ENCODE data around the gene OR14I1. TPM values are rescaled to one million over a fixed set of nuclear protein-coding genes. Genes with fewer than 3 reads are reported as not detected.

OR14I1 gene
- total RNA-seq, 4 donors from 2014 or later: not detected

DNA sequence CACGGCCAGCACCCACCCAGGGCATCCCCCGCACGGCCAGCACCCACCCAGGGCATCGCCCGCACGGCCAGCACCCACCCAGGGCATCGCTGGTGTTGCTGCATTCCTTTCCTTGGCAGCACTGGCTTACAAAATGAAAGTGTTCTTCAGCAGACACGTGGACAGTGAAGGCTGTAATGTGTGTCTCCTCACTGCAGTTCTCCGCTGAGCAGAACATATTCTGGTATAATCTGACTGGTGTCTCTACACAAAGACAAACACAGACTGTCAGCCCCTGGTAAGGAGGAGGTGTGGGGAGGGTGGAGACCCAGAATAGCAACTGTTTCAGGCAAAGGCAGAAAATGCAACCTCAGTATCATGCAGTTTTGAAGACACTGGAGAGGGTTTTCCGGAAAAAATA is 45.6 kb upstream of the OR14I1 start:
- Histone ChIP-seq H3K36me3 (no peaks in the 10 kb centered on the region), H3K27me3 (no peaks in the 10 kb centered on the region), H3K27ac (no peak overlapping the region), H3K9me3 (no peaks in the 10 kb centered on the region), H3K4me3 (no peak overlapping the region), H3K4me1 (no peaks in the 10 kb centered on the region)
- DNase-seq: no peak
- 86 to 100% methylated on average over 2 to 4 of the region's 10 CpGs for WGBS, 2 donors (ENCODE audit: low coverage in 1 of 2)
- TF ChIP-seq, protein P1, sequence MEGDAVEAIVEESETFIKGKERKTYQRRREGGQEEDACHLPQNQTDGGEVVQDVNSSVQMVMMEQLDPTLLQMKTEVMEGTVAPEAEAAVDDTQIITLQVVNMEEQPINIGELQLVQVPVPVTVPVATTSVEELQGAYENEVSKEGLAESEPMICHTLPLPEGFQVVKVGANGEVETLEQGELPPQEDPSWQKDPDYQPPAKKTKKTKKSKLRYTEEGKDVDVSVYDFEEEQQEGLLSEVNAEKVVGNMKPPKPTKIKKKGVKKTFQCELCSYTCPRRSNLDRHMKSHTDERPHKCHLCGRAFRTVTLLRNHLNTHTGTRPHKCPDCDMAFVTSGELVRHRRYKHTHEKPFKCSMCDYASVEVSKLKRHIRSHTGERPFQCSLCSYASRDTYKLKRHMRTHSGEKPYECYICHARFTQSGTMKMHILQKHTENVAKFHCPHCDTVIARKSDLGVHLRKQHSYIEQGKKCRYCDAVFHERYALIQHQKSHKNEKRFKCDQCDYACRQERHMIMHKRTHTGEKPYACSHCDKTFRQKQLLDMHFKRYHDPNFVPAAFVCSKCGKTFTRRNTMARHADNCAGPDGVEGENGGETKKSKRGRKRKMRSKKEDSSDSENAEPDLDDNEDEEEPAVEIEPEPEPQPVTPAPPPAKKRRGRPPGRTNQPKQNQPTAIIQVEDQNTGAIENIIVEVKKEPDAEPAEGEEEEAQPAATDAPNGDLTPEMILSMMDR (IDR thresholded peaks at IDR 0.05): no peak
- no peak for TF ChIP-seq POLR2AphosphoS5 (IDR thresholded peaks at IDR 0.05)
- no peak for TF ChIP-seq EP300 (IDR thresholded peaks at IDR 0.05; ENCODE audit: low read depth)
- no peak for TF ChIP-seq POLR2A (IDR thresholded peaks at IDR 0.05)
- intact Hi-C loops (cut with DNase I; ENCODE audit: low total_unique reads) (no loop called here), in situ Hi-C loops (cut with MboI; ENCODE audit: low pct_ligation_motif_present in 1 of 4, low pct_unique_long_range_greater_than_20kb in 1 of 4, low sequenced_read_pairs in 3 of 4) (no loop called here)

GRCh38 chr1:248740876-248741275 is 38.3 kb upstream of the OR14I1 start:
- no peak overlapping the region for H3K4me3 ChIP-seq
- 93% methylated on average over 7 of the region's 7 CpGs; no CpG with 5 or more reads in 1 of the 2 donors for WGBS, 2 donors (ENCODE audit: low coverage in 1 of 2)
- DNase-seq: no peak
- no peaks in the 10 kb centered on the region for H3K36me3 ChIP-seq
- intact Hi-C loops (cut with DNase I; ENCODE audit: low total_unique reads) (no loop called here), in situ Hi-C loops (cut with MboI; ENCODE audit: low pct_ligation_motif_present in 1 of 4, low pct_unique_long_range_greater_than_20kb in 1 of 4, low sequenced_read_pairs in 3 of 4) (no loop called here)
- no peaks in the 10 kb centered on the region for H3K9me3 ChIP-seq
- no peaks in the 10 kb centered on the region for H3K4me1 ChIP-seq
- no peaks in the 10 kb centered on the region for H3K27me3 ChIP-seq
- TF ChIP-seq POLR2A (IDR thresholded peaks at IDR 0.05) (no peak), EP300 (IDR thresholded peaks at IDR 0.05; ENCODE audit: low read depth) (no peak), POLR2AphosphoS5 (IDR thresholded peaks at IDR 0.05) (no peak)
- TF ChIP-seq, protein P1 (IDR thresholded peaks at IDR 0.05): no peak
- no peak overlapping the region for H3K27ac ChIP-seq

- WGBS, 2 donors (ENCODE audit: low coverage in 1 of 2): 75% methylated on average over 16 of the region's 16 CpGs; no CpG with 5 or more reads in 1 of the 2 donors
- no peak overlapping the region for H3K4me3 ChIP-seq
- intact Hi-C loops (cut with DNase I; ENCODE audit: low total_unique reads) (no loop called here), in situ Hi-C loops (cut with MboI; ENCODE audit: low pct_ligation_motif_present in 1 of 4, low pct_unique_long_range_greater_than_20kb in 1 of 4, low sequenced_read_pairs in 3 of 4) (no loop called here)
- H3K9me3 ChIP-seq: peaks cover 0 to 6% of the 10 kb centered on the region in 2 donors
- no peak for DNase-seq
- H3K27ac ChIP-seq: no peak overlapping the region
- no peaks in the 10 kb centered on the region for H3K36me3 ChIP-seq
- H3K27me3 ChIP-seq: no peaks in the 10 kb centered on the region
- TF ChIP-seq POLR2A (IDR thresholded peaks at IDR 0.05) (no peak), EP300 (IDR thresholded peaks at IDR 0.05; ENCODE audit: low read depth) (no peak), POLR2AphosphoS5 (IDR thresholded peaks at IDR 0.05) (no peak)
- TF ChIP-seq, protein P1 (IDR thresholded peaks at IDR 0.05): no peak
- no peaks in the 10 kb centered on the region for H3K4me1 ChIP-seq
These were observed 37.1 kb upstream of the OR14I1 start for GRCh38 chr1:248739572-248740205.

- Histone ChIP-seq H3K27ac (no peak overlapping the region), H3K4me1 (no peaks in the 10 kb centered on the region), H3K4me3 (no peak overlapping the region), H3K27me3 (no peaks in the 10 kb centered on the region), H3K9me3 (peaks cover 0 to 6% of the 10 kb centered on the region in 2 donors), H3K36me3 (no peaks in the 10 kb centered on the region)
- intact Hi-C loops (cut with DNase I; ENCODE audit: low total_unique reads): no loop called here
- in situ Hi-C loops (cut with MboI; ENCODE audit: low pct_ligation_motif_present in 1 of 4, low pct_unique_long_range_greater_than_20kb in 1 of 4, low sequenced_read_pairs in 3 of 4): no loop called here
- DNase-seq: no peak
- 60 to 88% methylated on average over 1 to 6 of the region's 6 CpGs for WGBS, 2 donors (ENCODE audit: low coverage in 1 of 2)
- TF ChIP-seq EP300 (IDR thresholded peaks at IDR 0.05; ENCODE audit: low read depth) (no peak), POLR2AphosphoS5 (IDR thresholded peaks at IDR 0.05) (no peak), POLR2A (IDR thresholded peaks at IDR 0.05) (no peak)
- TF ChIP-seq, protein P1 (IDR thresholded peaks at IDR 0.05): no peak
These were observed 34.9 kb upstream of the OR14I1 start for GRCh38 chr1:248737457-248737856.
